ENCODE data around the gene CD209.

Gene CD209

GRCh38 chr19:7740682-7741054, 6.7 kb downstream of the CD209 start:
- Histone ChIP-seq H3K4me3 (replicated peaks; ENCODE audit: low read depth, low read length) (no peak overlapping the region), H3K36me3 (ENCODE audit: control insufficient read depth, insufficient read depth, low read length) (no peaks in the 10 kb centered on the region), H3K27me3 (replicated peaks; ENCODE audit: control insufficient read depth, insufficient read depth, low read length) (no peaks in the 10 kb centered on the region)
- TF ChIP-seq CTCF (IDR thresholded peaks at IDR 0.05; ENCODE audit: insufficient read depth, low read length, poor library complexity, severe bottlenecking) = no peak
- no peak for DNase-seq (ENCODE audit: extremely low read depth, insufficient read length)

- H3K4me3 ChIP-seq (replicated peaks; ENCODE audit: low read depth, low read length) = no peak overlapping the region
- no peak for DNase-seq (ENCODE audit: extremely low read depth, insufficient read length)
- no peak for TF ChIP-seq CTCF (IDR thresholded peaks at IDR 0.05; ENCODE audit: insufficient read depth, low read length, poor library complexity, severe bottlenecking)
- no peaks in the 10 kb centered on the region for H3K36me3 ChIP-seq (ENCODE audit: control insufficient read depth, insufficient read depth, low read length)
- H3K27me3 ChIP-seq (replicated peaks; ENCODE audit: control insufficient read depth, insufficient read depth, low read length) = no peaks in the 10 kb centered on the region
These were observed 7.3 kb downstream of the CD209 start for GRCh38 chr19:7739801-7740681.

GRCh38 chr19:7739211-7739755, 8.1 kb downstream of the CD209 start:
- no peak for DNase-seq (ENCODE audit: extremely low read depth, insufficient read length)
- Histone ChIP-seq H3K27me3 (replicated peaks; ENCODE audit: control insufficient read depth, insufficient read depth, low read length) (no peaks in the 10 kb centered on the region), H3K36me3 (ENCODE audit: control insufficient read depth, insufficient read depth, low read length) (no peaks in the 10 kb centered on the region), H3K4me3 (replicated peaks; ENCODE audit: low read depth, low read length) (no peak overlapping the region)
- no peak for TF ChIP-seq CTCF (IDR thresholded peaks at IDR 0.05; ENCODE audit: insufficient read depth, low read length, poor library complexity, severe bottlenecking)

GRCh38 chr19:7738023-7738422, 9.3 kb downstream of the CD209 start:
- DNase-seq (ENCODE audit: extremely low read depth, insufficient read length) = no peak
- no peak for TF ChIP-seq CTCF (IDR thresholded peaks at IDR 0.05; ENCODE audit: insufficient read depth, low read length, poor library complexity, severe bottlenecking)
- no peaks in the 10 kb centered on the region for H3K27me3 ChIP-seq (replicated peaks; ENCODE audit: control insufficient read depth, insufficient read depth, low read length)
- no peaks in the 10 kb centered on the region for H3K36me3 ChIP-seq (ENCODE audit: control insufficient read depth, insufficient read depth, low read length)
- H3K4me3 ChIP-seq (replicated peaks; ENCODE audit: low read depth, low read length) = no peak overlapping the region

- no peak for TF ChIP-seq CTCF (IDR thresholded peaks at IDR 0.05; ENCODE audit: insufficient read depth, low read length, poor library complexity, severe bottlenecking)
- Histone ChIP-seq H3K4me3 (replicated peaks; ENCODE audit: low read depth, low read length) (no peak overlapping the region), H3K27me3 (replicated peaks; ENCODE audit: control insufficient read depth, insufficient read depth, low read length) (no peaks in the 10 kb centered on the region), H3K36me3 (ENCODE audit: control insufficient read depth, insufficient read depth, low read length) (no peaks in the 10 kb centered on the region)
- DNase-seq (ENCODE audit: extremely low read depth, insufficient read length) = no peak
These were observed 10.1 kb downstream of the CD209 start for GRCh38 chr19:7737215-7737614.
